Fibroblast of lung (primary cell): ENCODE results near the gene HDLBP. TPM values are rescaled to one million over a fixed set of nuclear protein-coding genes. Genes with fewer than 3 reads are reported as not detected.

Experiments used
- DNase-seq, 2 donors: peaks; one replicate each; pipeline versions ENCODE4 v3.0.0 to v3.0.0-alpha.2; 2010; ENCODE audit warnings: low read depth in 2 of 2
- H2AFZ ChIP-seq: 2 replicates; pipeline ENCODE4 v1.5.1; 2012; ENCODE audit warnings: low read length, control low read depth, inconsistent platforms
- H3K27ac ChIP-seq: 2 replicates; pipeline ENCODE4 v1.5.1; 2011; ENCODE audit warnings: low read length, control low read depth; ENCODE audit not compliant: insufficient read depth
- H3K27me3 ChIP-seq: 2 replicates; pipeline ENCODE4 v1.5.1; 2011; ENCODE audit warnings: mild to moderate bottlenecking, low read length; ENCODE audit not compliant: control insufficient read depth, insufficient read depth
- H3K36me3 ChIP-seq: 2 replicates; pipeline ENCODE4 v1.5.1; 2011; ENCODE audit warnings: low read length; ENCODE audit not compliant: control insufficient read depth, insufficient read depth
- H3K4me1 ChIP-seq: 2 replicates; pipeline ENCODE4 v1.5.1; 2011; ENCODE audit warnings: low read length; ENCODE audit not compliant: control insufficient read depth, insufficient read depth; ENCODE audit errors: extremely low read depth
- H3K4me2 ChIP-seq: 2 replicates; pipeline ENCODE4 v1.5.1; 2011; ENCODE audit warnings: low read length, control low read depth; ENCODE audit not compliant: insufficient read depth; ENCODE audit errors: extremely low read depth
- H3K4me3 ChIP-seq, 4 experiments: fragments of 200-600 bp in 1 of 4; sonication (generic) in 1 of 4; replicated peaks in 1 of 4; 2 replicates each; pipeline ENCODE4 v1.5.1; 2011 to 2016; ENCODE audit warnings: low read length in 4 of 4, low read depth in 3 of 4, mild to moderate bottlenecking in 3 of 4, control low read depth in 2 of 4, inconsistent platforms in 1 of 4, mixed read lengths in 1 of 4; ENCODE audit not compliant: insufficient read depth in 1 of 4; ENCODE audit errors: control extremely low read depth in 1 of 4
- H3K79me2 ChIP-seq: 2 replicates; pipeline ENCODE4 v1.5.1; 2012; ENCODE audit warnings: mild to moderate bottlenecking, low read length, inconsistent platforms; ENCODE audit not compliant: control insufficient read depth, insufficient read depth
- H3K9ac ChIP-seq: 2 replicates; pipeline ENCODE4 v1.5.1; 2011; ENCODE audit warnings: mild to moderate bottlenecking, low read length, control low read depth; ENCODE audit not compliant: insufficient read depth
- H3K9me3 ChIP-seq: 2 replicates; pipeline ENCODE4 v1.5.1; 2012; ENCODE audit warnings: low read depth, low read length; ENCODE audit not compliant: control insufficient read depth, insufficient read depth
- H4K20me1 ChIP-seq: 2 replicates; pipeline ENCODE4 v1.5.1; 2011; ENCODE audit warnings: low read length; ENCODE audit not compliant: control insufficient read depth, insufficient read depth; ENCODE audit errors: extremely low read depth
- CTCF ChIP-seq, 2 donors: IDR thresholded peaks in 1 of 2; conservative IDR thresholded peaks in 1 of 2; 1 replicate in 1 of 2; 2 replicates in 1 of 2; pipeline ENCODE4 v1.5.1; 2011 to 2012; ENCODE audit warnings: low read length in 2 of 2, control low read depth in 1 of 2, inconsistent platforms in 1 of 2, low read depth in 1 of 2, mild to moderate bottlenecking in 1 of 2
- EZH2 ChIP-seq: IDR thresholded peaks from 2 replicates; pipeline ENCODE4 v1.5.1; 2012; ENCODE audit warnings: low read length, control low read depth, mild to moderate bottlenecking; ENCODE audit errors: missing control alignments
- polyA plus RNA-seq, 2 donors: library from polyadenylated mRNA; depleted of rRNA in 1 of 2; stranded (reverse) in 1 of 2; unstranded in 1 of 2; fragments of >200 nt; gene quantifications; 2 replicates each; pipeline ENCODE4 v1.2.1, GENCODE V29; 2011 to 2012; ENCODE audit warnings: missing spikeins in 1 of 2
- total RNA-seq: library from RNA; depleted of rRNA; stranded (reverse); fragments of >200 nt; gene quantifications from 2 replicates; pipeline ENCODE4 v1.2.1, GENCODE V29; 2014

HDLBP gene
- total and polyA plus RNA-seq, 2 donors (not counting 1 experiment from before 2014, with no cell fraction given): 626 to 1,354 TPM

GRCh38 chr2:241268306-241268705, 47.2 kb downstream of the HDLBP start:
- Histone ChIP-seq H3K27ac (no peak overlapping the region), H3K9ac (no peak overlapping the region), H3K27me3 (no peaks in the 10 kb centered on the region), H3K4me1 (peaks cover 7% of the 10 kb centered on the region), H2AFZ (no peak overlapping the region), H3K36me3 (peaks cover 36% of the 10 kb centered on the region), H3K79me2 (peaks cover 86% of the 10 kb centered on the region), H3K9me3 (no peaks in the 10 kb centered on the region), H3K4me3 (peak overlapping the region in 1 of 4 experiments; percentile 2), H4K20me1 (peaks cover 13% of the 10 kb centered on the region), H3K4me2 (no peak overlapping the region)
- DNase-seq: no peak
- TF ChIP-seq CTCF (conservative IDR thresholded peaks at IDR 0.05 in 1 of 2, IDR thresholded peaks at IDR 0.05 in 1 of 2; ENCODE audit: low read depth in 1 of 2, low read length in 2 of 2) (no peak), EZH2 (no peak)

- Histone ChIP-seq H3K9me3 (no peaks in the 10 kb centered on the region), H3K36me3 (peaks cover 44% of the 10 kb centered on the region), H2AFZ (no peak overlapping the region), H3K4me1 (peaks cover 7% of the 10 kb centered on the region), H3K4me2 (no peak overlapping the region), H3K9ac (no peak overlapping the region), H3K27ac (no peak overlapping the region), H3K79me2 (peaks cover 90% of the 10 kb centered on the region), H4K20me1 (peaks cover 13% of the 10 kb centered on the region), H3K4me3 (no peak overlapping the region), H3K27me3 (no peaks in the 10 kb centered on the region)
- no peak for TF ChIP-seq EZH2
- no peak for DNase-seq
These were observed 48.0 kb downstream of the HDLBP start for GRCh38 chr2:241267249-241268067.

- H3K27me3 ChIP-seq: no peaks in the 10 kb centered on the region
- DNase-seq: no peak
- H3K36me3 ChIP-seq: peaks cover 49% of the 10 kb centered on the region
- no peak overlapping the region for H2AFZ ChIP-seq
- H3K27ac ChIP-seq: no peak overlapping the region
- H3K4me2 ChIP-seq: no peak overlapping the region
- no peak for TF ChIP-seq CTCF (conservative IDR thresholded peaks at IDR 0.05 in 1 of 2, IDR thresholded peaks at IDR 0.05 in 1 of 2; ENCODE audit: low read depth in 1 of 2, low read length in 2 of 2)
- no peak for TF ChIP-seq EZH2
- no peaks in the 10 kb centered on the region for H3K9me3 ChIP-seq
- H4K20me1 ChIP-seq: peaks cover 6% of the 10 kb centered on the region
- H3K79me2 ChIP-seq: peaks cover 82% of the 10 kb centered on the region
- H3K4me1 ChIP-seq: peaks cover 7% of the 10 kb centered on the region
- H3K9ac ChIP-seq: no peak overlapping the region
- no peak overlapping the region for H3K4me3 ChIP-seq
These were observed 50.0 kb downstream of the HDLBP start for GRCh38 chr2:241265506-241265905.
